IMR-90 (cell line): ENCODE results near the gene SLC17A8. TPM values are rescaled to one million over a fixed set of nuclear protein-coding genes. Genes with fewer than 3 reads are reported as not detected.

Experiments
- ATAC-seq: fragments of 200-7000 bp; cut with Tn5 transposase; 2 replicates; pipeline ENCODE4 v1.9.1; 2020; ENCODE audit warnings: low read depth, mild to moderate bottlenecking, moderate library complexity
- BruUV-seq: library from RNA; stranded (reverse); fragments of 400-500 nt; replicated peaks from 2 replicates; lab custom pipeline; 2021; lab: Mats Ljungman, UMichigan
- CTCF ChIA-PET: fragments of 300-600 bp; formaldehyde crosslinking; extraction: SDS; loops from one replicate; lab custom pipeline; 2021; ENCODE audit warnings: antibody characterized with exemption; lab: Yijun Ruan, JAX
- POLR2A ChIA-PET: fragments of 300-600 bp; sonication (Branson Sonifier 250); formaldehyde crosslinking; loops from one replicate; lab custom pipeline; 2022; ENCODE audit warnings: antibody characterized with exemption; ENCODE audit not compliant: unreplicated experiment; lab: Charles Lee
- DNase-seq: peaks from one replicate; pipeline ENCODE4 v3.0.0; 2013
- H2AFZ ChIP-seq: replicated peaks from 2 replicates; pipeline ENCODE3; 2013; ENCODE audit warnings: low read length, mild to moderate bottlenecking; ENCODE audit not compliant: poor library complexity
- H2AK5ac ChIP-seq: 2 replicates; pipeline ENCODE4 v1.6.1; 2013; ENCODE audit warnings: low read depth, low read length, inconsistent platforms
- H2AK9ac ChIP-seq: replicated peaks from 2 replicates; pipeline ENCODE3; 2013; ENCODE audit warnings: mild to moderate bottlenecking, low read depth, low read length, moderate library complexity; ENCODE audit not compliant: poor library complexity
- H2BK120ac ChIP-seq: 2 replicates; pipeline ENCODE4 v1.6.1; 2013; ENCODE audit warnings: low read depth, low read length, inconsistent platforms
- H2BK15ac ChIP-seq: 3 replicates; pipeline ENCODE4 v1.6.1; 2013; ENCODE audit warnings: low read depth, low read length, inconsistent platforms
- H2BK20ac ChIP-seq: 2 replicates; pipeline ENCODE4 v1.6.1; 2013; ENCODE audit warnings: low read depth, mild to moderate bottlenecking, inconsistent platforms, low read length, moderate library complexity
- H2BK5ac ChIP-seq: 2 replicates; pipeline ENCODE4 v1.6.1; 2013; ENCODE audit warnings: mild to moderate bottlenecking, low read depth, low read length, inconsistent platforms; ENCODE audit not compliant: poor library complexity, severe bottlenecking
- H3K14ac ChIP-seq: replicated peaks from 2 replicates; pipeline ENCODE4 v1.6.1; 2013; ENCODE audit warnings: low read depth, low read length, inconsistent platforms
- H3K18ac ChIP-seq: 2 replicates; pipeline ENCODE4 v1.6.1; 2013; ENCODE audit warnings: low read depth, low read length, control low read depth
- H3K23ac ChIP-seq: 2 replicates; pipeline ENCODE4 v1.6.1; 2013; ENCODE audit warnings: low read depth, low read length, inconsistent platforms
- H3K27ac ChIP-seq: 2 replicates; pipeline ENCODE4 v1.5.1; 2013; ENCODE audit warnings: mild to moderate bottlenecking, control low read depth, low read length; ENCODE audit not compliant: insufficient read depth
- H3K27me3 ChIP-seq: 2 replicates; pipeline ENCODE4 v1.6.1; 2013; ENCODE audit warnings: low read length; ENCODE audit not compliant: control insufficient read depth, insufficient read depth
- H3K36me3 ChIP-seq: 2 replicates; pipeline ENCODE4 v1.6.1; 2013; ENCODE audit warnings: low read length, mixed read lengths; ENCODE audit not compliant: control insufficient read depth, insufficient read depth
- H3K4ac ChIP-seq: 2 replicates; pipeline ENCODE4 v1.6.1; 2013; ENCODE audit warnings: low read depth, low read length, inconsistent platforms
- H3K4me1 ChIP-seq: 2 replicates; pipeline ENCODE4 v1.6.1; 2013; ENCODE audit warnings: low read length, mixed read lengths; ENCODE audit not compliant: control insufficient read depth, insufficient read depth
- H3K4me2 ChIP-seq: 2 replicates; pipeline ENCODE4 v1.6.1; 2013; ENCODE audit warnings: low read depth, mild to moderate bottlenecking, control low read depth, low read length, moderate library complexity
- H3K4me3 ChIP-seq: 2 replicates; pipeline ENCODE4 v1.5.1; 2013; ENCODE audit warnings: low read depth, mild to moderate bottlenecking, control low read depth, low read length, moderate library complexity; ENCODE audit not compliant: insufficient read depth
- H3K56ac ChIP-seq: 2 replicates; pipeline ENCODE4 v1.6.1; 2013; ENCODE audit warnings: low read length, inconsistent platforms; ENCODE audit not compliant: insufficient read depth; ENCODE audit errors: extremely low read depth
- H3K79me1 ChIP-seq, 2 experiments: 2 replicates each; pipeline ENCODE4 v1.6.1; 2013; ENCODE audit warnings: low read length in 2 of 2, inconsistent platforms in 1 of 2, low read depth in 1 of 2
- H3K9ac ChIP-seq: 2 replicates; pipeline ENCODE4 v1.6.1; 2013; ENCODE audit warnings: low read depth, low read length, control low read depth
- H3K9me1 ChIP-seq: 2 replicates; pipeline ENCODE4 v1.6.1; 2013; ENCODE audit warnings: low read length, inconsistent platforms; ENCODE audit not compliant: insufficient read depth
- H3K9me3 ChIP-seq: 2 replicates; pipeline ENCODE4 v1.6.1; 2013; ENCODE audit warnings: low read length; ENCODE audit not compliant: control insufficient read depth, insufficient read depth
- H4K20me1 ChIP-seq: 2 replicates; pipeline ENCODE4 v1.6.1; 2013; ENCODE audit warnings: low read length, inconsistent platforms; ENCODE audit not compliant: insufficient read depth
- H4K5ac ChIP-seq: 2 replicates; pipeline ENCODE4 v1.6.1; 2013; ENCODE audit warnings: mild to moderate bottlenecking, low read depth, low read length, control low read depth
- H4K8ac ChIP-seq, 2 experiments: 2 replicates each; pipeline ENCODE4 v1.6.1; 2013; ENCODE audit warnings: low read depth in 2 of 2, low read length in 2 of 2, control low read depth in 1 of 2, inconsistent platforms in 1 of 2
- H4K91ac ChIP-seq: 2 replicates; pipeline ENCODE4 v1.6.1; 2013; ENCODE audit warnings: low read depth, low read length, inconsistent platforms; ENCODE audit not compliant: insufficient read depth
- CEBPB ChIP-seq: IDR thresholded peaks from 2 replicates; pipeline ENCODE4 v1.6.1; 2012; ENCODE audit warnings: low read depth, low read length, improper control_type of control experiment
- MXI1 ChIP-seq: IDR thresholded peaks from 2 replicates; pipeline ENCODE4 v1.6.1; 2012; ENCODE audit warnings: low read depth, mild to moderate bottlenecking, low read length, moderate library complexity, borderline replicate concordance
- NFE2L2 ChIP-seq: fragments of 150-350 bp; IDR thresholded peaks from 2 replicates; pipeline ENCODE4 v1.6.1; 2016; ENCODE audit warnings: low read depth, mild to moderate bottlenecking, low read length
- POLR2A ChIP-seq: IDR thresholded peaks from 2 replicates; pipeline ENCODE4 v1.6.1; 2012; ENCODE audit warnings: mild to moderate bottlenecking, low read depth, low read length
- RAD21 ChIP-seq: IDR thresholded peaks from 2 replicates; pipeline ENCODE4 v1.6.1; 2012; ENCODE audit warnings: low read length, improper control_type of control experiment
- RFX5 ChIP-seq: IDR thresholded peaks from 2 replicates; pipeline ENCODE4 v1.8.0; 2012; ENCODE audit warnings: low read depth, mild to moderate bottlenecking, low read length, moderate library complexity
- SMC3 ChIP-seq: fragments of 150-350 bp; IDR thresholded peaks from 2 replicates; pipeline ENCODE4 v1.6.1; 2016; ENCODE audit warnings: low read depth, mild to moderate bottlenecking, antibody characterized with exemption, low read length, moderate library complexity
- dilution Hi-C: fragments of 300-500 bp; cut with HindIII; formaldehyde crosslinking; loops from one replicate; pipeline ENCODE4 v1.14.3; 2018; ENCODE audit warnings: low sequenced_read_pairs; ENCODE audit not compliant: unreplicated experiment
- in situ Hi-C: fragments of 300-500 bp; cut with MboI; formaldehyde crosslinking; loops from 3 replicates; pipeline ENCODE4 v1.14.3; 2019; ENCODE audit warnings: low sequenced_read_pairs, inconsistent platforms, mixed read lengths
- intact Hi-C: fragments of 100-400 bp; cut with micrococcal nuclease; formaldehyde crosslinking; loops from 2 replicates; pipeline ENCODE4 v1.10.0; 2022
- polyA plus RNA-seq, 3 experiments: library from polyadenylated mRNA; depleted of rRNA; stranded (reverse); fragments of >200 nt; gene quantifications; 2 replicates each; pipeline ENCODE4 v1.2.3, GENCODE V29; 2012; ENCODE audit warnings: low replicate concordance in 1 of 3
- total RNA-seq: library from RNA; depleted of rRNA; stranded (reverse); fragments of >200 nt; gene quantifications from 2 replicates; pipeline ENCODE4 v1.2.3, GENCODE V29; 2012

Gene SLC17A8
- total and polyA plus RNA-seq, 2 of the 4 experiments (the other 2 are of a cell fraction): not detected

DNA sequence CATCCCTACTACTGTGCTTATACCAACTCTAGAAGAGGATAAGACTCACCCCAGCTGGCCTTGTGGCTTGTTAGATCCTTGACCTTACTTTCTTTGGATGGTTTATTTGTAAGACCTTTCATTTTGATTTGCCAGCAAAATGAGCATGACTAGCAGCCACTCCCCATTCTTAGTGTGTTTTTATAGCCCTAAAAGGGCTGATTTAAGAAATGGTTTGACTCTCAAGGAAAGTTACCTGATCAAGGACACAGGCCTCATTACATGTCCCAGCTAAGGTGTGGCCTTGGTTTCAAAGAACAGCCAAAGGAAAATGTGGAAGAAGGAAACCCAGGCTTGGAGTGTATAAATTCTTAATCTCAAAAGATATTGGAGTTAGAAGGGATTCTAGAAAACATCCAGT is 41.4 kb downstream of the SLC17A8 start:
- CTCF ChIA-PET: interaction anchor here (0.6 kb wide), 3 partner anchors 29 to 169 kb away, joined by 3 to 5 read pairs (median 4); no protein-coding TSS in a partner anchor
- Histone ChIP-seq H3K23ac (no peak overlapping the region), H4K5ac (no peak overlapping the region), H3K79me1 (no peaks in the 10 kb centered on the region), H3K4me1 (no peaks in the 10 kb centered on the region), H3K9ac (no peak overlapping the region), H3K56ac (no peak overlapping the region), H3K9me1 (no peaks in the 10 kb centered on the region), H3K18ac (no peak overlapping the region), H2AK9ac (no peak overlapping the region), H2AFZ (no peak overlapping the region), H2BK120ac (no peak overlapping the region), H3K4me2 (no peak overlapping the region), H2AK5ac (no peak overlapping the region), H3K14ac (no peak overlapping the region), H3K36me3 (no peaks in the 10 kb centered on the region), H2BK20ac (no peak overlapping the region), H3K27ac (no peak overlapping the region), H4K20me1 (no peaks in the 10 kb centered on the region), H2BK15ac (no peak overlapping the region), H4K8ac (no peak overlapping the region), H3K9me3 (no peaks in the 10 kb centered on the region), H2BK5ac (no peak overlapping the region), H3K27me3 (peaks cover 1% of the 10 kb centered on the region; the same call in 1 of the 2 replicates), H3K4ac (no peak overlapping the region), H4K91ac (no peak overlapping the region), H3K4me3 (no peak overlapping the region)
- DNase-seq (no peak), ATAC-seq (no peak)
- POLR2A ChIA-PET: no interaction called here
- intact Hi-C loops (no loop called here), in situ Hi-C loops (no loop called here), dilution Hi-C loops (no loop called here)
- BruUV-seq: no TSS peak
- TF ChIP-seq CEBPB (no peak), MXI1 (no peak), POLR2A (no peak), RFX5 (no peak), RAD21 (no peak), NFE2L2 (no peak), SMC3 (no peak)
